ENCODE data around the gene EFNA4. TPM values are rescaled to one million over a fixed set of nuclear protein-coding genes. Genes with fewer than 3 reads are reported as not detected.

Gene EFNA4
- total and polyA plus RNA-seq, 4 donors, result 1.8 to 4.7 (median 3.3) TPM

DNA sequence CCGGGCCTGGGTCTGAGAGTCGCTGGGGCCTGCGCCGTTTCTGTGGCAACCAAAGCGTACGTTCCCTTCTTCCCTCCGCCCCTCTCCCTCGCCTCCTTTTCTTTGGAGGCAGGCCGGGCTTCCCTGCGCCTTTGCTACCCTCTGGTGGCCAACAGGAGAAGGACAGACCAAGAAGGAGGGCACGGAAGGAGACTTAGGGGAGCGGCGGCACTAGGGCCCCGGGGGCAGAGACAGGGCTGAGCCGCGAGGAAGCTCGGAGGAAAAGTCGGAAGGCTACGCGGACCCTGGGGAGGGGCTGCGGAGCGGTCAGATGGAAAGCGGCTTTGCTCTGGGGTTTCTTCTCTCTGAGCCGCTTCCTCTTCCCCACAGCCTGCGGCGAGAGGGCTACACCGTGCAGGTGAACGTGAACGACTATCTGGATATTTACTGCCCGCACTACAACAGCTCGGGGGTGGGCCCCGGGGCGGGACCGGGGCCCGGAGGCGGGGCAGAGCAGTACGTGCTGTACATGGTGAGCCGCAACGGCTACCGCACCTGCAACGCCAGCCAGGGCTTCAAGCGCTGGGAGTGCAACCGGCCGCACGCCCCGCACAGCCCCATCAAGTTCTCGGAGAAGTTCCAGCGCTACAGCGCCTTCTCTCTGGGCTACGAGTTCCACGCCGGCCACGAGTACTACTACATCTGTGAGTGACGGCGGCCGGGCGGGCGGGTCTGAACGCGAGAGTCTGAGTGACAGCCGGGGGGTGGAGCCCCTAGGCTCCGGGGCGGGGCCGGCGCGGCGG lies 21.4 kb downstream of the EFNA4 start:
- DNase-seq (ENCODE audit: low spot score), result peak; percentile 93
- Histone ChIP-seq H3K36me3 (ENCODE audit: control insufficient read depth in 4 of 4, insufficient read depth in 3 of 4, low read depth in 1 of 4, low read length in 3 of 4) (no peaks in the 10 kb centered on the region), H3K27me3 (ENCODE audit: control insufficient read depth in 4 of 4, insufficient read depth in 4 of 4, low read length in 3 of 4) (peaks cover 0 to 21% (median 8%) of the 10 kb centered on the region in 4 donors), H3K9me3 (ENCODE audit: control insufficient read depth in 4 of 4, low read length in 3 of 4) (no peaks in the 10 kb centered on the region), H3K4me1 (ENCODE audit: control insufficient read depth in 4 of 4, insufficient read depth in 4 of 4, low read length in 3 of 4) (peaks cover 16 to 47% (median 33%) of the 10 kb centered on the region in 4 donors), H3K27ac (ENCODE audit: low read depth in 1 of 2, low read length in 2 of 2) (peak overlapping the region; percentile 79 to 93), H3K9ac (ENCODE audit: low read depth in 1 of 2, low read length in 2 of 2) (peak overlapping the region; percentile 0 to 53), H3K4me3 (ENCODE audit: low read depth in 1 of 3, low read length in 3 of 3) (peak overlapping the region; percentile 21 to 68 (median 51))
- under 1% methylated on average over 67 of the region's 67 CpGs for WGBS
- TF ChIP-seq RAD21 (IDR thresholded peaks at IDR 0.05) (peak; percentile 96 to 97), MAX (IDR thresholded peaks at IDR 0.05) (no peak), JUND (IDR thresholded peaks at IDR 0.05) (no peak), FOXA1 (IDR thresholded peaks at IDR 0.05) (peak; percentile 17), TAF1 (conservative IDR thresholded peaks at IDR 0.05) (no peak), SP1 (IDR thresholded peaks at IDR 0.05) (peak; percentile 58), HNF4A (conservative IDR thresholded peaks at IDR 0.05) (peak; percentile 5 to 18), NR2F2 (IDR thresholded peaks at IDR 0.05) (peak; percentile 29), EGR1 (IDR thresholded peaks at IDR 0.05; ENCODE audit: low read depth in 2 of 2) (no peak), GABPA (IDR thresholded peaks at IDR 0.05 in 1 of 2, conservative IDR thresholded peaks at IDR 0.05 in 1 of 2) (peak in 1 of 2 donors; percentile 28), ATF3 (IDR thresholded peaks at IDR 0.05) (no peak), FOXA2 (IDR thresholded peaks at IDR 0.05) (no peak), RXRA (IDR thresholded peaks at IDR 0.05) (peak; percentile 10 to 66), HNF4G (IDR thresholded peaks at IDR 0.05) (no peak), YY1 (IDR thresholded peaks at IDR 0.05) (peak; percentile 45)
- TF ChIP-seq, protein P1, sequence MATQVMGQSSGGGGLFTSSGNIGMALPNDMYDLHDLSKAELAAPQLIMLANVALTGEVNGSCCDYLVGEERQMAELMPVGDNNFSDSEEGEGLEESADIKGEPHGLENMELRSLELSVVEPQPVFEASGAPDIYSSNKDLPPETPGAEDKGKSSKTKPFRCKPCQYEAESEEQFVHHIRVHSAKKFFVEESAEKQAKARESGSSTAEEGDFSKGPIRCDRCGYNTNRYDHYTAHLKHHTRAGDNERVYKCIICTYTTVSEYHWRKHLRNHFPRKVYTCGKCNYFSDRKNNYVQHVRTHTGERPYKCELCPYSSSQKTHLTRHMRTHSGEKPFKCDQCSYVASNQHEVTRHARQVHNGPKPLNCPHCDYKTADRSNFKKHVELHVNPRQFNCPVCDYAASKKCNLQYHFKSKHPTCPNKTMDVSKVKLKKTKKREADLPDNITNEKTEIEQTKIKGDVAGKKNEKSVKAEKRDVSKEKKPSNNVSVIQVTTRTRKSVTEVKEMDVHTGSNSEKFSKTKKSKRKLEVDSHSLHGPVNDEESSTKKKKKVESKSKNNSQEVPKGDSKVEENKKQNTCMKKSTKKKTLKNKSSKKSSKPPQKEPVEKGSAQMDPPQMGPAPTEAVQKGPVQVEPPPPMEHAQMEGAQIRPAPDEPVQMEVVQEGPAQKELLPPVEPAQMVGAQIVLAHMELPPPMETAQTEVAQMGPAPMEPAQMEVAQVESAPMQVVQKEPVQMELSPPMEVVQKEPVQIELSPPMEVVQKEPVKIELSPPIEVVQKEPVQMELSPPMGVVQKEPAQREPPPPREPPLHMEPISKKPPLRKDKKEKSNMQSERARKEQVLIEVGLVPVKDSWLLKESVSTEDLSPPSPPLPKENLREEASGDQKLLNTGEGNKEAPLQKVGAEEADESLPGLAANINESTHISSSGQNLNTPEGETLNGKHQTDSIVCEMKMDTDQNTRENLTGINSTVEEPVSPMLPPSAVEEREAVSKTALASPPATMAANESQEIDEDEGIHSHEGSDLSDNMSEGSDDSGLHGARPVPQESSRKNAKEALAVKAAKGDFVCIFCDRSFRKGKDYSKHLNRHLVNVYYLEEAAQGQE (IDR thresholded peaks at IDR 0.05), result peak; percentile 59
- TF ChIP-seq, protein P2, sequence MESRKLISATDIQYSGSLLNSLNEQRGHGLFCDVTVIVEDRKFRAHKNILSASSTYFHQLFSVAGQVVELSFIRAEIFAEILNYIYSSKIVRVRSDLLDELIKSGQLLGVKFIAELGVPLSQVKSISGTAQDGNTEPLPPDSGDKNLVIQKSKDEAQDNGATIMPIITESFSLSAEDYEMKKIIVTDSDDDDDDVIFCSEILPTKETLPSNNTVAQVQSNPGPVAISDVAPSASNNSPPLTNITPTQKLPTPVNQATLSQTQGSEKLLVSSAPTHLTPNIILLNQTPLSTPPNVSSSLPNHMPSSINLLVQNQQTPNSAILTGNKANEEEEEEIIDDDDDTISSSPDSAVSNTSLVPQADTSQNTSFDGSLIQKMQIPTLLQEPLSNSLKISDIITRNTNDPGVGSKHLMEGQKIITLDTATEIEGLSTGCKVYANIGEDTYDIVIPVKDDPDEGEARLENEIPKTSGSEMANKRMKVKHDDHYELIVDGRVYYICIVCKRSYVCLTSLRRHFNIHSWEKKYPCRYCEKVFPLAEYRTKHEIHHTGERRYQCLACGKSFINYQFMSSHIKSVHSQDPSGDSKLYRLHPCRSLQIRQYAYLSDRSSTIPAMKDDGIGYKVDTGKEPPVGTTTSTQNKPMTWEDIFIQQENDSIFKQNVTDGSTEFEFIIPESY (IDR thresholded peaks at IDR 0.05), result no peak
- TF ChIP-seq, protein P3, sequence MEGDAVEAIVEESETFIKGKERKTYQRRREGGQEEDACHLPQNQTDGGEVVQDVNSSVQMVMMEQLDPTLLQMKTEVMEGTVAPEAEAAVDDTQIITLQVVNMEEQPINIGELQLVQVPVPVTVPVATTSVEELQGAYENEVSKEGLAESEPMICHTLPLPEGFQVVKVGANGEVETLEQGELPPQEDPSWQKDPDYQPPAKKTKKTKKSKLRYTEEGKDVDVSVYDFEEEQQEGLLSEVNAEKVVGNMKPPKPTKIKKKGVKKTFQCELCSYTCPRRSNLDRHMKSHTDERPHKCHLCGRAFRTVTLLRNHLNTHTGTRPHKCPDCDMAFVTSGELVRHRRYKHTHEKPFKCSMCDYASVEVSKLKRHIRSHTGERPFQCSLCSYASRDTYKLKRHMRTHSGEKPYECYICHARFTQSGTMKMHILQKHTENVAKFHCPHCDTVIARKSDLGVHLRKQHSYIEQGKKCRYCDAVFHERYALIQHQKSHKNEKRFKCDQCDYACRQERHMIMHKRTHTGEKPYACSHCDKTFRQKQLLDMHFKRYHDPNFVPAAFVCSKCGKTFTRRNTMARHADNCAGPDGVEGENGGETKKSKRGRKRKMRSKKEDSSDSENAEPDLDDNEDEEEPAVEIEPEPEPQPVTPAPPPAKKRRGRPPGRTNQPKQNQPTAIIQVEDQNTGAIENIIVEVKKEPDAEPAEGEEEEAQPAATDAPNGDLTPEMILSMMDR (IDR thresholded peaks at IDR 0.05; ENCODE audit: low read depth, low read length, missing input control), result peak; percentile 94

Measured in liver (tissue), 9 donors.